Kidney tubule cell (primary cell): ENCODE measurements around the gene AFF3.

Experiments
- DNase-seq: peaks from one replicate; pipeline ENCODE4 v3.0.0-alpha.2; 2018; ENCODE audit warnings: low spot score

Gene AFF3

GRCh38 chr2:100006516-100006915 is 135.9 kb downstream of the AFF3 start:
- DNase-seq: no peak

- no peak for DNase-seq
Measured at GRCh38 chr2:100004959-100005387, 137.4 kb downstream of the AFF3 start.

- no peak for DNase-seq
Measured at GRCh38 chr2:100004348-100004884, 138.0 kb downstream of the AFF3 start.

- no peak for DNase-seq
Measured at GRCh38 chr2:100002059-100002458, 140.3 kb downstream of the AFF3 start.

- no peak for DNase-seq
Measured at GRCh38 chr2:100000915-100001707, 141.3 kb downstream of the AFF3 start.

- DNase-seq: no peak
Measured at GRCh38 chr2:99998651-99999320, 143.6 kb downstream of the AFF3 start.

- DNase-seq: no peak
Measured at GRCh38 chr2:99989905-99990304, 152.5 kb downstream of the AFF3 start.

- DNase-seq: no peak
Measured at GRCh38 chr2:99988599-99988998, 153.8 kb downstream of the AFF3 start.

GRCh38 chr2:99987160-99987559 is 155.2 kb downstream of the AFF3 start:
- DNase-seq: no peak

GRCh38 chr2:99984799-99985515 is 157.4 kb downstream of the AFF3 start:
- peak; percentile 17 for DNase-seq

GRCh38 chr2:99982744-99983143 is 159.6 kb downstream of the AFF3 start:
- DNase-seq: no peak

GRCh38 chr2:99981840-99982239 is 160.6 kb downstream of the AFF3 start:
- no peak for DNase-seq

- DNase-seq: no peak
Measured at GRCh38 chr2:99980176-99980575, 162.2 kb downstream of the AFF3 start.

- no peak for DNase-seq
Measured at GRCh38 chr2:99977966-99978365, 164.4 kb downstream of the AFF3 start.

GRCh38 chr2:99975386-99975785 is 167.0 kb downstream of the AFF3 start:
- DNase-seq: peak; percentile 86

- DNase-seq: peak; percentile 96
Measured at GRCh38 chr2:99974682-99975375, 167.6 kb downstream of the AFF3 start.

- DNase-seq: peak; percentile 94
Measured at GRCh38 chr2:99974275-99974674, 168.1 kb downstream of the AFF3 start.

- DNase-seq: no peak
Measured at GRCh38 chr2:99971326-99971900, 171.0 kb downstream of the AFF3 start.

GRCh38 chr2:99970292-99970868 is 172.0 kb downstream of the AFF3 start:
- DNase-seq: no peak

GRCh38 chr2:99961196-99961913 is 181.0 kb downstream of the AFF3 start:
- no peak for DNase-seq

GRCh38 chr2:99960790-99961189 is 181.6 kb downstream of the AFF3 start:
- DNase-seq: no peak
